Activated CD8-positive, alpha-beta T cell treated with anti-CD3 and anti-CD28 coated beads for 36 hours (primary cell): ENCODE data around the gene MCCC1. TPM values are rescaled to one million over a fixed set of nuclear protein-coding genes. Genes with fewer than 3 reads are reported as not detected.

Experiments
- ATAC-seq: fragments of 200-7000 bp; cut with Tn5 transposase; one replicate; pipeline ENCODE4 v1.10.0; 2021; ENCODE audit warnings: mild to moderate bottlenecking, moderate library complexity
- CTCF ChIA-PET: fragments of 350-600 bp; sonication (Branson Sonifier 250); formaldehyde crosslinking; loops from one replicate; lab custom pipeline; 2021; ENCODE audit warnings: antibody characterized with exemption; lab: Charles Lee
- POLR2A ChIA-PET: fragments of 350-600 bp; sonication (Branson Sonifier 250); formaldehyde crosslinking; loops from one replicate; lab custom pipeline; 2021; ENCODE audit warnings: antibody characterized with exemption; lab: Charles Lee
- DNase-seq: peaks from one replicate; pipeline ENCODE4 v3.0.0-alpha.2; 2020
- H3K27ac Mint-ChIP-seq: one replicate; pipeline ENCODE4 v1.8.0; 2021; ENCODE audit warnings: mild to moderate bottlenecking, mixed read lengths
- H3K27me3 Mint-ChIP-seq: one replicate; pipeline ENCODE4 v1.8.0; 2021; ENCODE audit warnings: mixed read lengths
- H3K36me3 Mint-ChIP-seq: one replicate; pipeline ENCODE4 v1.8.0; 2021; ENCODE audit warnings: low read depth, mixed read lengths
- H3K4me1 Mint-ChIP-seq: one replicate; pipeline ENCODE4 v1.8.0; 2021; ENCODE audit warnings: low read depth, mixed read lengths
- H3K4me3 Mint-ChIP-seq: one replicate; pipeline ENCODE4 v1.8.0; 2021; ENCODE audit warnings: mild to moderate bottlenecking, moderate library complexity, mixed read lengths
- H3K9me3 Mint-ChIP-seq: one replicate; pipeline ENCODE4 v1.8.0; 2021; ENCODE audit warnings: mixed read lengths
- CTCF ChIP-seq: fragments of 200-600 bp; IDR thresholded peaks from one replicate; pipeline ENCODE4 v1.8.0; 2022; ENCODE audit warnings: antibody characterized with exemption, mild to moderate bottlenecking
- intact Hi-C: fragments of 100-400 bp; cut with micrococcal nuclease; formaldehyde crosslinking; loops from one replicate; pipeline ENCODE4 v1.10.0; 2022
- total RNA-seq, 2 experiments: library from RNA; stranded (reverse); gene quantifications; one replicate each; pipeline ENCODE4 v1.2.3, GENCODE V29; 2021

MCCC1 gene
- total RNA-seq, 2 experiments from 2014 or later = 35.0 to 38.0 TPM

GRCh38 chr3:183123891-183124290, 24.6 kb upstream of the MCCC1 start:
- TF ChIP-seq CTCF = no peak
- Mint-ChIP-seq H3K9me3 (no peaks in the 10 kb centered on the region), H3K4me1 (peaks cover 6% of the 10 kb centered on the region), H3K4me3 (no peak overlapping the region), H3K27me3 (no peaks in the 10 kb centered on the region), H3K27ac (no peak overlapping the region), H3K36me3 (peaks cover 2% of the 10 kb centered on the region)
- ChIA-PET POLR2A (no interaction called here), CTCF (interaction anchor here (0.7 to 4.6 kb wide), 9 partner anchors 37 to 286 kb away, joined by 3 to 129 read pairs (median 6); partner anchors contain the start of gene LAMP3)
- ATAC-seq (peak; percentile 39), DNase-seq (no peak)
- intact Hi-C loops = loop anchor here (5.0 kb wide), 1 partner anchor 58 kb away; no protein-coding TSS in a partner anchor

- Mint-ChIP-seq H3K27ac (no peak overlapping the region), H3K4me1 (peaks cover 6% of the 10 kb centered on the region), H3K36me3 (no peaks in the 10 kb centered on the region), H3K9me3 (no peaks in the 10 kb centered on the region), H3K27me3 (peaks cover 3% of the 10 kb centered on the region), H3K4me3 (no peak overlapping the region)
- peak; percentile 87 for TF ChIP-seq CTCF
- ChIA-PET CTCF (interaction anchor here (0.7 to 4.6 kb wide), 39 partner anchors 10 to 645 kb away, joined by 3 to 129 read pairs (median 5); partner anchors contain the start of genes B3GNT5, LAMP3 and MCF2L2), POLR2A (interaction anchor here (1.0 kb wide), 1 partner anchor 171 kb away, joined by 3 read pairs; no protein-coding TSS in a partner anchor)
- intact Hi-C loops = loop anchor here (1.0 to 5.0 kb wide), 3 partner anchors 60 to 264 kb away; no protein-coding TSS in a partner anchor
- DNase-seq = no peak
- ATAC-seq = peak; percentile 56
These were observed 23.1 kb upstream of the MCCC1 start for GRCh38 chr3:183122257-183122932.

GRCh38 chr3:183120538-183121215, 21.4 kb upstream of the MCCC1 start:
- H3K27ac Mint-ChIP-seq = no peak overlapping the region
- ChIA-PET CTCF (interaction anchor here (0.9 to 4.6 kb wide), 5 partner anchors 13 to 262 kb away, joined by 3 to 129 read pairs (median 3); no protein-coding TSS in a partner anchor), POLR2A (no interaction called here)
- DNase-seq (no peak), ATAC-seq (no peak)
- no peak overlapping the region for H3K4me3 Mint-ChIP-seq
- H3K9me3 Mint-ChIP-seq = no peaks in the 10 kb centered on the region
- H3K27me3 Mint-ChIP-seq = peaks cover 11% of the 10 kb centered on the region
- H3K4me1 Mint-ChIP-seq = peaks cover 10% of the 10 kb centered on the region
- intact Hi-C loops = loop anchor here (5.0 kb wide), 1 partner anchor 62 kb away; no protein-coding TSS in a partner anchor
- H3K36me3 Mint-ChIP-seq = no peaks in the 10 kb centered on the region
- TF ChIP-seq CTCF = no peak

- ChIA-PET POLR2A (no interaction called here), CTCF (interaction anchor here (0.9 to 1.7 kb wide), 6 partner anchors 16 to 265 kb away, joined by 3 to 7 read pairs (median 5); no protein-coding TSS in a partner anchor)
- DNase-seq (no peak), ATAC-seq (no peak)
- no peak overlapping the region for H3K4me3 Mint-ChIP-seq
- no peak for TF ChIP-seq CTCF
- intact Hi-C loops = no loop called here
- H3K36me3 Mint-ChIP-seq = no peaks in the 10 kb centered on the region
- peaks cover 11% of the 10 kb centered on the region for H3K27me3 Mint-ChIP-seq
- H3K27ac Mint-ChIP-seq = no peak overlapping the region
- H3K4me1 Mint-ChIP-seq = peaks cover 4% of the 10 kb centered on the region
- peaks cover 2% of the 10 kb centered on the region for H3K9me3 Mint-ChIP-seq
These were observed 17.8 kb upstream of the MCCC1 start for GRCh38 chr3:183117056-183117455.
